Stimulated activated naive CD8-positive, alpha-beta T cell treated with anti-CD3 and anti-CD28 coated beads, Interleukin-15, Interleukin-2, amounts not matched to agents 100 U/mL and 50 U/mL, for 24 hours (primary cell): ENCODE data around the gene SC5D.

Source experiments
- ATAC-seq: fragments of 150-1000 bp; cut with Tn5 transposase; one replicate; pipeline ENCODE4 v1.10.0; 2021
- DNase-seq: peaks from one replicate; pipeline ENCODE4 v3.0.0; 2021

The SC5D gene

GRCh38 chr11:121356357-121356756 lies 63.8 kb downstream of the SC5D start:
- DNase-seq (no peak), ATAC-seq (no peak)
